Fibroblast of mammary gland (primary cell): ENCODE data around the gene GRPR.
"Not testable (repeated sequence)": the region's sequence is repeated elsewhere in the genome, so short reads cannot be mapped to it uniquely, and the experiment has no call there.

Experiments used
- DNase-seq: peaks from one replicate; pipeline ENCODE4 v3.0.0-alpha.2; 2010; ENCODE audit warnings: low read depth
- H3K4me3 ChIP-seq: 2 replicates; pipeline ENCODE4 v1.5.1; 2011; ENCODE audit warnings: low read depth, mild to moderate bottlenecking, low read length, moderate library complexity; ENCODE audit not compliant: control insufficient read depth
- CTCF ChIP-seq: conservative IDR thresholded peaks from 2 replicates; pipeline ENCODE4 v1.5.1; 2011; ENCODE audit warnings: low read depth, low read length, inconsistent platforms; ENCODE audit not compliant: control insufficient read depth, insufficient read depth

The GRPR gene

GRCh38 chrX:16171039-16171438 is 47.7 kb downstream of the GRPR start:
- DNase-seq = no peak
- no peak overlapping the region for H3K4me3 ChIP-seq
- no peak for TF ChIP-seq CTCF

- no peak for DNase-seq
- no peak overlapping the region for H3K4me3 ChIP-seq
- TF ChIP-seq CTCF = no peak
These were observed 48.6 kb downstream of the GRPR start for GRCh38 chrX:16171944-16172343.

GRCh38 chrX:16172391-16172790 is 49.0 kb downstream of the GRPR start:
- no peak for TF ChIP-seq CTCF
- H3K4me3 ChIP-seq = no peak overlapping the region
- no peak for DNase-seq

- no peak overlapping the region for H3K4me3 ChIP-seq
- TF ChIP-seq CTCF = no peak
- no peak for DNase-seq
These were observed 52.1 kb downstream of the GRPR start for GRCh38 chrX:16175329-16176061.

- TF ChIP-seq CTCF = no peak
- no peak overlapping the region for H3K4me3 ChIP-seq
- DNase-seq = no peak
These were observed 53.9 kb downstream of the GRPR start for GRCh38 chrX:16177260-16177659.

GRCh38 chrX:16183843-16184242 is 60.5 kb downstream of the GRPR start:
- not testable (repeated sequence) for DNase-seq

GRCh38 chrX:16185725-16186136 is 62.4 kb downstream of the GRPR start:
- H3K4me3 ChIP-seq = no peak overlapping the region
- no peak for TF ChIP-seq CTCF
- DNase-seq = peak; percentile 84

More at GRCh38 chrX:16183843-16184242, 60.5 kb downstream of the GRPR start:
- H3K4me3 ChIP-seq = not testable (repeated sequence)
